DND-41 (cell line): Measurements from ENCODE around the gene ITPR3.

Experiments
- ATAC-seq: fragments of 200-7000 bp; cut with Tn5 transposase; 3 replicates; pipeline ENCODE4 v1.9.1; 2021; ENCODE audit warnings: low read depth; ENCODE audit not compliant: insufficient read depth
- DNase-seq: peaks from one replicate; pipeline ENCODE4 v3.0.0-alpha.2; 2020
- H2AFZ ChIP-seq: 2 replicates; pipeline ENCODE4 v1.6.0; 2012; ENCODE audit warnings: low read depth, low read length
- H3K27ac ChIP-seq: 2 replicates; pipeline ENCODE4 v1.5.1; 2012; ENCODE audit warnings: low read length, inconsistent platforms
- H3K27me3 ChIP-seq: fragments of 200-600 bp; sonication (generic); 2 replicates; pipeline ENCODE4 v1.6.0; 2012; ENCODE audit warnings: low read length, mild to moderate bottlenecking, inconsistent platforms; ENCODE audit not compliant: insufficient read depth, poor library complexity
- H3K36me3 ChIP-seq: 2 replicates; pipeline ENCODE4 v1.5.1; 2012; ENCODE audit warnings: low read length, inconsistent platforms; ENCODE audit not compliant: insufficient read depth
- H3K4me1 ChIP-seq: 2 replicates; pipeline ENCODE4 v1.5.1; 2012; ENCODE audit warnings: mild to moderate bottlenecking, low read length; ENCODE audit not compliant: insufficient read depth
- H3K4me2 ChIP-seq: 2 replicates; pipeline ENCODE4 v1.6.0; 2012; ENCODE audit warnings: mild to moderate bottlenecking, moderate library complexity, low read length, inconsistent platforms; ENCODE audit not compliant: insufficient read depth
- H3K4me3 ChIP-seq, 2 experiments: fragments of 200-600 bp in 1 of 2; shearing (Covaris generic) in 1 of 2; 2 replicates each; pipeline ENCODE4 v1.5.1; 2012 to 2016; ENCODE audit warnings: inconsistent platforms in 2 of 2, low read length in 2 of 2, mild to moderate bottlenecking in 2 of 2, low read depth in 1 of 2, moderate library complexity in 1 of 2
- H3K79me2 ChIP-seq: 2 replicates; pipeline ENCODE4 v1.6.0; 2012; ENCODE audit warnings: low read length, inconsistent platforms; ENCODE audit not compliant: insufficient read depth
- H3K9ac ChIP-seq: 2 replicates; pipeline ENCODE4 v1.6.0; 2012; ENCODE audit warnings: low read depth, mild to moderate bottlenecking, inconsistent platforms, low read length, moderate library complexity
- H3K9me3 ChIP-seq: 2 replicates; pipeline ENCODE4 v1.5.1; 2012; ENCODE audit warnings: low read length, moderate library complexity, mild to moderate bottlenecking, inconsistent platforms; ENCODE audit not compliant: insufficient read depth, severe bottlenecking
- H4K20me1 ChIP-seq: 2 replicates; pipeline ENCODE4 v1.6.0; 2012; ENCODE audit warnings: low read length; ENCODE audit not compliant: insufficient read depth
- EZH2 ChIP-seq: IDR thresholded peaks from 3 replicates; pipeline ENCODE4 v1.6.1; 2012; ENCODE audit warnings: borderline replicate concordance, low read depth, mild to moderate bottlenecking, moderate library complexity, low read length, inconsistent platforms; ENCODE audit not compliant: severe bottlenecking
- TF ChIP-seq, protein P1 (sequence below): IDR thresholded peaks from 2 replicates; pipeline ENCODE4 v1.5.1; 2012; ENCODE audit warnings: borderline replicate concordance, low read length, moderate library complexity, mild to moderate bottlenecking; ENCODE audit not compliant: poor library complexity, severe bottlenecking; ENCODE audit errors: extremely low read depth

ITPR3 gene

DNA sequence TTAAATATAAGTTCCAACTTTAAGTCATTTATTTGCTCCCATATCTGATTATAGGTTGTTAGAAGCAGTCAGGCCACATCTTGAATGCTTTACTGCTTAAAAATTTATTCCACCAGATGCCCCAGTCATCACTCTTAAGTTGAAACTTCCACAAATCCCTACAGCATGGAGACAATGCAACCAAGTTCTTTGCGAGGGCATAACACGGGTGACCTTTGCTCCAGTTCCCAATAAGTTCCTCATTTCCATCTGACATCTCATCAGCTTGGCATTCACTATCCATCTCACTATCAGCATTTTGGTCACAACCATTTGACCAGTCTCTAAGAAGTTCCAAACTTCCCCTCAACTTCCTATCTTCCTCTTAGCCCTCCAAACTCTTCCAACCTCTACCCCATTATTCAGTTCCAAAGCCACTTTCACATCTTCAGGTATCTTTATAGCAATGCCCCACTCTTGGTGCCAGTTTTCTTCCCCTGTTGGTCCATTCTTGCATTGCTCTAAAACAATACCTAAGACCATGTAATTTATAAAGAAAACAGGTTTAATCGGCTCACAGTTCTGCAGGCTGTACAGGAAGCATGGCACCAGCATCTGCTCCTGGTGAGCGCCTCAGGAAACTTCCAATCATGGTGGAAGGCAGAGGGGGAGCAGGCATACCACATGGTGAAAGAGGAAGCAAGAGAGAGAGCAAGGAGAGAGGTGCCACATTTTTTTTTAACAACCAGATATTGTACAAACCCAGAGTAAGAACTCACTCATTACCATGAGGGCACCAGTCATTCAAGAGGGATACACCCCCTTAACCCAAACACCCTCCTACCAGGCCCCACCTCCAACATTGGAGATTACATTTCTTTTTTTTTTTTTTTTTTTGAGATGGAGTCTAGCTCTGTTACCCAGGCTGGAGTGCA lies 15.9 kb upstream of the ITPR3 start:
- no peak overlapping the region for H3K27ac ChIP-seq
- no peak overlapping the region for H2AFZ ChIP-seq
- H3K4me2 ChIP-seq = no peak overlapping the region
- H4K20me1 ChIP-seq = no peaks in the 10 kb centered on the region
- no peak for DNase-seq
- H3K36me3 ChIP-seq = no peaks in the 10 kb centered on the region
- no peaks in the 10 kb centered on the region for H3K9me3 ChIP-seq
- no peaks in the 10 kb centered on the region for H3K4me1 ChIP-seq
- ATAC-seq = no peak
- no peaks in the 10 kb centered on the region for H3K79me2 ChIP-seq
- no peak for TF ChIP-seq EZH2
- TF ChIP-seq, protein P1, sequence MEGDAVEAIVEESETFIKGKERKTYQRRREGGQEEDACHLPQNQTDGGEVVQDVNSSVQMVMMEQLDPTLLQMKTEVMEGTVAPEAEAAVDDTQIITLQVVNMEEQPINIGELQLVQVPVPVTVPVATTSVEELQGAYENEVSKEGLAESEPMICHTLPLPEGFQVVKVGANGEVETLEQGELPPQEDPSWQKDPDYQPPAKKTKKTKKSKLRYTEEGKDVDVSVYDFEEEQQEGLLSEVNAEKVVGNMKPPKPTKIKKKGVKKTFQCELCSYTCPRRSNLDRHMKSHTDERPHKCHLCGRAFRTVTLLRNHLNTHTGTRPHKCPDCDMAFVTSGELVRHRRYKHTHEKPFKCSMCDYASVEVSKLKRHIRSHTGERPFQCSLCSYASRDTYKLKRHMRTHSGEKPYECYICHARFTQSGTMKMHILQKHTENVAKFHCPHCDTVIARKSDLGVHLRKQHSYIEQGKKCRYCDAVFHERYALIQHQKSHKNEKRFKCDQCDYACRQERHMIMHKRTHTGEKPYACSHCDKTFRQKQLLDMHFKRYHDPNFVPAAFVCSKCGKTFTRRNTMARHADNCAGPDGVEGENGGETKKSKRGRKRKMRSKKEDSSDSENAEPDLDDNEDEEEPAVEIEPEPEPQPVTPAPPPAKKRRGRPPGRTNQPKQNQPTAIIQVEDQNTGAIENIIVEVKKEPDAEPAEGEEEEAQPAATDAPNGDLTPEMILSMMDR = no peak
- H3K27me3 ChIP-seq = no peaks in the 10 kb centered on the region
- no peak overlapping the region for H3K9ac ChIP-seq
- no peak overlapping the region for H3K4me3 ChIP-seq

DNA sequence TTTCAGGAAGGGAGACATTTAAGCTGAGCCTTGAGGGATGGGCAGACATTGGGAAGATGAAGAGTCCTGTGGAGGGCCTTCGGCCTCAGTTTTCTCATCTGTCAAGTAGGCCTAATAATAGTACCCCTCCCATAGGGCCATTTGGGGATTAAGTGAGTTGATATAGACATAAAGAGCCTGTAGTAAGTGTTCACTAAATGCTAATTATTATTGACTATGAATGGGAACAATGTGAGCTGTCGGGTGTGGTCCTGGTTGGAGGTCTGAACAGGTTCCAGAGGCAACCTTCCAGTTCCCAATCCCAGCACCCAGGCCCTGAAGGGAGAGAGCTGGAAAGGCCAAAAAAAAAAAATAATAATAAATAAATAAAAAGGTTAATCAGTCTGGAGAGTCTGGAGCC lies 14.5 kb upstream of the ITPR3 start:
- H3K9ac ChIP-seq = no peak overlapping the region
- H3K27me3 ChIP-seq = no peaks in the 10 kb centered on the region
- no peak overlapping the region for H2AFZ ChIP-seq
- no peaks in the 10 kb centered on the region for H3K36me3 ChIP-seq
- no peak for ATAC-seq
- H3K4me1 ChIP-seq = no peaks in the 10 kb centered on the region
- no peak overlapping the region for H3K27ac ChIP-seq
- TF ChIP-seq EZH2 = no peak
- TF ChIP-seq, protein P1 = no peak
- no peak overlapping the region for H3K4me3 ChIP-seq
- DNase-seq = no peak
- H3K9me3 ChIP-seq = no peaks in the 10 kb centered on the region
- no peaks in the 10 kb centered on the region for H4K20me1 ChIP-seq
- H3K79me2 ChIP-seq = no peaks in the 10 kb centered on the region
- no peak overlapping the region for H3K4me2 ChIP-seq

DNA sequence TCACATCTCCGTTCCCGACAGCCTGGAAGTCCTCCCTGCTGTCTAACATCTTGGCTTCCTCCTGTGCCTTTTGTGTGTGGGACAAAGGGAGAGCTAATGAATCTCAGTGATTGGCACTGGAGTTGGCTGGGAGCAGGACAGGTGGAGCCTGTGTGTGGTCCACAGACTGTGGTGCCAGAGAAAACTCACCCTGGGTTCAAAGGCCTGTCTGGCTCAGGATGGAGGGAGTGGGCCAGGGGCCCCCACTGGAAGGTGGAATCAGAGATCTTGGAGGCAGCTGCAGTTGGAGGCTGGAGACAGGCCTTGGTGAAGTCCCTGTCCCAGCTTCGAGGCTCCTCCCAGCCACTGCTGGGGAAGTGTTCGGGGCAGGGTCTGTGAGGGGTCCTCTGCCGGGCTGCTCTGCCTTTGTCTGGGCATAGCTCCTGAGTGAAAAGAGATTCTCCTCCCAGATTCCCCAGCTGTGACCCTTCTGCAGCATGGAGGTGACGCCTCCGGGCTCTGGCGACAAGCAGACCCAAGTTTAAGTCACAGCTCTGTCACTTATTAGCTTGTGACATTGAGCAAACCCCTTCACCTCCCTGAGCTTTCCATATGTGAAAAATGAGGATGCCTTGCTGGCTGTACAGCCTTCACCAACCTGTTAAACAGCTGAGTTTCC lies 13.9 kb upstream of the ITPR3 start:
- TF ChIP-seq, protein P1 = no peak
- TF ChIP-seq EZH2 = no peak
- no peak overlapping the region for H3K4me2 ChIP-seq
- H3K36me3 ChIP-seq = no peaks in the 10 kb centered on the region
- ATAC-seq = no peak
- H3K4me3 ChIP-seq = no peak overlapping the region
- no peaks in the 10 kb centered on the region for H3K79me2 ChIP-seq
- H3K27ac ChIP-seq = no peak overlapping the region
- no peaks in the 10 kb centered on the region for H3K27me3 ChIP-seq
- H4K20me1 ChIP-seq = no peaks in the 10 kb centered on the region
- H3K9me3 ChIP-seq = peaks cover 3% of the 10 kb centered on the region
- DNase-seq = no peak
- H3K4me1 ChIP-seq = no peaks in the 10 kb centered on the region
- H2AFZ ChIP-seq = no peak overlapping the region
- no peak overlapping the region for H3K9ac ChIP-seq
